Measurements from ENCODE around the gene SNRNP40. TPM values are rescaled to one million over a fixed set of nuclear protein-coding genes. Genes with fewer than 3 reads are reported as not detected.

SNRNP40 gene
- total RNA-seq, 1 donor from 2014 or later, result 97.9 TPM

- intact Hi-C loops (cut with micrococcal nuclease), result no loop called here
These were observed 62.4 kb downstream of the SNRNP40 start for GRCh38 chr1:31234123-31234708.

- intact Hi-C loops (cut with micrococcal nuclease), result no loop called here
These were observed 63.9 kb downstream of the SNRNP40 start for GRCh38 chr1:31232689-31233088.

DNA sequence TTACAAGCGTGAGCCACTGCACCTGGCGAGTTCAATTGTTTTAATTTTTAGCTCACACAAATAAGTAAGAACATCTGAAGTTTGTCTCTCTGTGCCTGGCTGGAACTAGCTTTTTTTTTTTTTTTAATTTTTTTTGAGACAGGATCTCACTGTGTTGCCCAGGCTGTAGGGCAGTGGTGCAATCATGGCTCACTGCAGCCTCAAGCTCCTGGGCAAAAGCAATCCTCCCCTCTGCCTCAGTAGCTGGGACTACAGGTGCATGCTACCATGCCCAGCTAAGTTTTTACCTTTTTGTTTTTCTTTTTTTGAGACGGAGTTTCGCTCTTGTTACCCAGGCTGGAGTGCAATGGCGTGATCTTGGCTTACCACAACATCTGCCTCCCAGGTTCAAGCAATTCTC, 64.8 kb downstream of the SNRNP40 start:
- intact Hi-C loops (cut with micrococcal nuclease), result no loop called here

- intact Hi-C loops (cut with micrococcal nuclease), result no loop called here
These were observed 66.2 kb downstream of the SNRNP40 start for GRCh38 chr1:31230378-31230777.

DNA sequence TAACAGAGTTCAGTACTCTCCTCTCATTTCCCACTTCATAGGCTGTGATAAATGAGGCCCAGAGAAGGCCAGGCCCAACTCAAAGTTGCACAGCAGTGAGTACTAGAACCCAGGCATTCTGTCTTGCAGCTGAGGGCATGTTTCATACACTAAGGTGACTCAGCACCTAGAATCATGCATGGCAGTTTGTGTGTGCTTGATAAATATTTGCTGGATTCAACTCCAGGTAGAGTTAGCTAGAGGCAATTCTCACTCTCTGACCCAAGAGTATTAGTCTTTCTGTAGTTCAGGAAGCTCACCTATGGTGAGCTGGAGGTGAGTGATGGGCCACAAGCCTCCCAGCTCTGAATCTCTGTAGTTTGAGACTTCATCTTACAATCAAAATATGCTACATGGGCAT, 67.6 kb downstream of the SNRNP40 start:
- intact Hi-C loops (cut with micrococcal nuclease), result no loop called here

- intact Hi-C loops (cut with micrococcal nuclease), result no loop called here
These were observed 68.6 kb downstream of the SNRNP40 start for GRCh38 chr1:31227891-31228568.

- intact Hi-C loops (cut with micrococcal nuclease), result no loop called here
These were observed 72.5 kb downstream of the SNRNP40 start for GRCh38 chr1:31224068-31224467.

GRCh38 chr1:31222176-31222575, 74.4 kb downstream of the SNRNP40 start:
- intact Hi-C loops (cut with micrococcal nuclease), result no loop called here

DNA sequence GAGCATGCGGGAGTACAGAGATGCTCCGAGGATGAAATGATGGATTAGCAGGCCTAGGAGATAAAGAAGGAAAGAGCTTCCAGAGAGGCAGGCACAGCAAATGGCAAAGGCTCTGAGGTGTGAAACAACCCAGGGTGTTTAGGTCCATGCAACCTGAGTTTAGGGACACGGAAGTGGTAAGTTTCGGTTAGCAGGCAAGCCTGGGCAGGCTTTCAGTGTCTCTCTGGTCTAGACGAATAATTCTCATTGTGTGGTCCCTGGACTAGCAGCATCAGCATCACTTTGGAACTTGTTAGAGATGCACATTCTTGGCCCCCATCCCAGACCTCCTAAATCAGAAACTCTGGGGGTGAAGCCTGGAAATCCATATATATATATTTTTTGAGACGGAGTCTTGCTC, 75.5 kb downstream of the SNRNP40 start:
- intact Hi-C loops (cut with micrococcal nuclease), result no loop called here

DNA sequence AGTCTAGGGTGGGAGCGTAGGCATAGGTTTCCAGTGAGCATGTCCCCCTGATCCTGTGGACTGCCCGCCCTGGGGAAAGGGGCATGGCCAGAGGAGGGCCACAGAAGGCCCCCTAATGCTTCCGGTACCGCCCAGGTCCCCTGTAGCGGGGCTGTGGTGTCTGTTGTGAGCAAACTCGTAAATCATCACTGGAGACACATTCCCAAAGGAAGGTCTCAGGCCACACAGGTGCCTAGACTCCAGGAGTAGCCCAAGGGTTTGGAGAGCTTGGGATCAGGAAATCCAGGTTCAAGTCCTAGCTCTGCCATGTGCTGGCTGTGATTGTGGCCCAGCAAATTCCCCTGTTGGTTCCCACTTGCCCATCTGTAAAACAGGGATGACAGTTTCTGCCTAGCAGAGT, 77.1 kb downstream of the SNRNP40 start:
- intact Hi-C loops (cut with micrococcal nuclease), result no loop called here

GRCh38 chr1:31218705-31219104, 77.9 kb downstream of the SNRNP40 start:
- intact Hi-C loops (cut with micrococcal nuclease), result no loop called here

DNA sequence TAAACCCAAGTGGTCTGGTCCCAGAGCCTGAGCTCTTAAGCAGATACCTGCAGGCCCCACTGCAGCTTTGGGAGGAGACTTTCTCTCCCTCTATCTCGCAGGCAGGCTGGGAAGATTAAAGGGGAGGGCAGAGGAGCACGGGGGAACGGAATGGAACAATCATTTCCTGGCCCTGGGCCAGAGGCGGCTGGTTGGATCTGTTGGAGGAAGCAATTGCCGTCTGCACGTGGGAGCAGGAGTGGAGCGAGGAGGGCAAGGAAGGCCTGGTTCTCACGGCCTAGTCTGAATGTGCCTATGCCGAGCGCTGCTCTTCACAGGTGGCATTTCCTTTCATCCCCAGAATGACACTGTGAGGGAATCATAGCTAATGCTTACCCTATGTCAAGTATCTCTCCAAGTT, 80.6 kb downstream of the SNRNP40 start:
- intact Hi-C loops (cut with micrococcal nuclease), result no loop called here

GRCh38 chr1:31215065-31215570, 81.5 kb downstream of the SNRNP40 start:
- intact Hi-C loops (cut with micrococcal nuclease), result no loop called here

DNA sequence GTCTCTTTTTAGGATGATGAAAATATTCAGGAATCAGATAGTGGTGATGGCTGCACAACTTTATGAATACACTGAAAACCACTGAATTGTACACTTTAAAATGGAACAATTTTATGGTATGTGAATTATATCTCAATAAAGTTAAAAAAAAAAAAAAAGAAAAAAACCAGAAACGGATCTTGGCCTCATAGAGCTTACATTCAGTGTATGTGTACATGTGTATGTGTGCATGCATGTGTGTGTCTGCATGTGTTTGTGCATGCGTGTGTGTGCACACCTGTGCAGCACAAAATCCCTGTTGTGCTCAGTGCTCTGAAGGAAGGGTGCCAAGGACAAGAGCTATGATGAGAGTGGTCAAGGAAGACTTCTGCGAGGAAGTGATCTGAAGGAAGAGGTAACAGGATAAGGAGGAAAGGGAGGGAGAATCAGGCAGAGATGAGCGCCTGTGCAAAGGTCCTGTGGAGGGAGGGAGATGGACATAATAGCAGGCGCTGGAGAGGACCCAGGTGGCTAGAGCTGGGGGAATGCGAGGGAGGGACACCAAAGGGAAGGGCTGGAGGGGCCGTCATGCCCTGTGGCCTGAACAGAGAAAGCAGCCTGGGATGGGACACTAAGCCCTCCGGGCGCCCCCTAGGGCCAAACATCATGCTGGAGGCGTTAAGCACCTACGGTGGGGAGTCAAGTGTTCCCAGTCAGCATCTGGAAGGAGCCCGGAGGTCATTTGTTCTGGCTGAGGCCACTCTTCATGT, 82.1 kb downstream of the SNRNP40 start:
- intact Hi-C loops (cut with micrococcal nuclease), result no loop called here

Other genes with a start within 250 kb of the SNRNP40 start
- 119 and 121 TPM in 2 replicates for gene PUM1, start 231.1 kb downstream of the SNRNP40 start, total RNA-seq
- 0.07 TPM in 1 of 2 replicates, not detected in the other for gene NKAIN1, start 56.9 kb downstream of the SNRNP40 start, total RNA-seq
- gene ZCCHC17, start 244 bp upstream of the SNRNP40 start, total RNA-seq, result 20.6 and 22.0 TPM in 2 replicates
- gene FABP3, start 76.3 kb upstream of the SNRNP40 start, total RNA-seq, result not detected in 2 replicates
- 0.10 and 0.29 TPM in 2 replicates for gene SERINC2, start 116.4 kb upstream of the SNRNP40 start, total RNA-seq

All from T-helper 1 cell treated with Interleukin-12 subunit alpha and Interleukin-12 subunit beta and Interleukin-4 antibody, amounts not matched to agents 30 ng/mL and 1 ng/mL, for 36 hours (primary cell).